C4-2B (cell line): Measurements from ENCODE around the gene TSPAN9.

Source experiments
- H3K27ac ChIP-seq: fragments of 450-650 bp; 2 replicates; pipeline ENCODE4 v1.5.1; 2017
- CTCF ChIP-seq: fragments of 450-650 bp; conservative IDR thresholded peaks from 2 replicates; pipeline ENCODE4 v1.5.1; 2017; ENCODE audit warnings: mild to moderate bottlenecking
- ZFX ChIP-seq: fragments of 450-650 bp; IDR thresholded peaks from 2 replicates; pipeline ENCODE4 v1.6.1; 2017

The TSPAN9 gene

GRCh38 chr12:3283137-3283680 lies 206.0 kb downstream of the TSPAN9 start:
- TF ChIP-seq ZFX (no peak), CTCF (no peak)
- no peak overlapping the region for H3K27ac ChIP-seq

- no peak overlapping the region for H3K27ac ChIP-seq
- no peak for TF ChIP-seq CTCF
- TF ChIP-seq ZFX, result no peak
Measured at GRCh38 chr12:3284405-3284804, 207.2 kb downstream of the TSPAN9 start.

GRCh38 chr12:3285570-3285969 lies 208.4 kb downstream of the TSPAN9 start:
- TF ChIP-seq ZFX (no peak), CTCF (no peak)
- no peak overlapping the region for H3K27ac ChIP-seq

- no peak for TF ChIP-seq ZFX
- TF ChIP-seq CTCF, result no peak
- no peak overlapping the region for H3K27ac ChIP-seq
Measured at GRCh38 chr12:3288690-3289089, 211.5 kb downstream of the TSPAN9 start.

- no peak for TF ChIP-seq CTCF
- no peak for TF ChIP-seq ZFX
- H3K27ac ChIP-seq, result no peak overlapping the region
Measured at GRCh38 chr12:3289702-3290101, 212.5 kb downstream of the TSPAN9 start.

- H3K27ac ChIP-seq, result no peak overlapping the region
- no peak for TF ChIP-seq ZFX
- no peak for TF ChIP-seq CTCF
Measured at GRCh38 chr12:3291939-3292338, 214.8 kb downstream of the TSPAN9 start.

- TF ChIP-seq ZFX, result no peak
- no peak for TF ChIP-seq CTCF
- H3K27ac ChIP-seq, result no peak overlapping the region
Measured at GRCh38 chr12:3292677-3293412, 215.7 kb downstream of the TSPAN9 start.
